ENCODE data around the gene CDC42.

DNA sequence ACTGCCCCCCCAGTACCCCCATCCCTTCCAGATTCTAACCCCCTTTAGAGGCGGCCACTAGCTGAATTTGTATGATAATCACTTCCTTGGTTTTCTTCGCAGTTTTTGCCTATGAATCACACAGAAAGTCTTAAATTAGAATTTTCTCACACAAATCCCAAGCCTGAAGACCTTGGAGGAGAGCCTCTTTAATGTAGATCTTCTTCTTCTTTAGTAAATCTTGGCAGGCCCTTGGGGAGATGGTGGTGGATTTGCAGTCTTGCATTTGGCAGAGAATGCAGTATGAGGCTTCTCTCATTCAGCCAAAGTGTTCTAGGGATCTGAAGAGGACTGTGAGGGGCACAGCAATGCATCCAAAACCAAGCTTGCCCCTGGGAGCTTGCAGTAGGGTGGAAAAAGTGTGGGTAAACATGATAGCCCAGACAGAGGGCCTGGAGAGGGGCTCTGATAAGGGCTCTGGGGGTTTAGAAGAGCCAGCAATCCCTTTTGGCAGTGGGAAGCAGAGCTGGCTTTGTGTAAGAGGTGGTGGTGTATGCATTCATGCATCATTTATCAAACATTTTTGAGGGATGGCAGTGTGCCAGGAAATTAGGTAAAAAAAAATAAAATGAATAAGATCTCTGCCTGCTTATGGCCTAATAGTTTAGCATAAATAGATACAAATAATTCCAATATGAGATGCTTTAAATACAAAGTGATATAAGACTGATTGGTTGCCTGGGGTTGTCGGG lies 7.7 kb upstream of the CDC42 start:
- TF ChIP-seq CTCF (conservative IDR thresholded peaks at IDR 0.05; ENCODE audit: low read depth, low read length) (no peak), EZH2 (IDR thresholded peaks at IDR 0.05; ENCODE audit: borderline replicate concordance, low read depth, low read length, poor library complexity, severe bottlenecking) (no peak)
